ENCODE data around the gene VSIR.

VSIR gene

GRCh38 chr10:71802235-71802634, 28.9 kb upstream of the VSIR start:
- Histone ChIP-seq H3K27ac (ENCODE audit: low read depth, low read length) (no peak overlapping the region), H3K4me1 (ENCODE audit: control insufficient read depth, insufficient read depth, low read length) (no peaks in the 10 kb centered on the region), H3K36me3 (ENCODE audit: control insufficient read depth, insufficient read depth, low read length) (no peaks in the 10 kb centered on the region)

GRCh38 chr10:71801361-71801760, 28.0 kb upstream of the VSIR start:
- H3K4me1 ChIP-seq (ENCODE audit: control insufficient read depth, insufficient read depth, low read length): no peaks in the 10 kb centered on the region
- H3K27ac ChIP-seq (ENCODE audit: low read depth, low read length): no peak overlapping the region
- no peak overlapping the region for H3K9ac ChIP-seq (ENCODE audit: low read length)
- no peaks in the 10 kb centered on the region for H3K36me3 ChIP-seq (ENCODE audit: control insufficient read depth, insufficient read depth, low read length)
- H3K4me3 ChIP-seq (ENCODE audit: low read length): no peak overlapping the region
- no peaks in the 10 kb centered on the region for H3K27me3 ChIP-seq (ENCODE audit: control insufficient read depth, insufficient read depth, low read length)

More at GRCh38 chr10:71802235-71802634, 28.9 kb upstream of the VSIR start:
- Histone ChIP-seq H3K27me3 (ENCODE audit: control insufficient read depth, insufficient read depth, low read length) (no peaks in the 10 kb centered on the region), H3K4me3 (ENCODE audit: low read length) (no peak overlapping the region), H3K9ac (ENCODE audit: low read length) (no peak overlapping the region)

DNA sequence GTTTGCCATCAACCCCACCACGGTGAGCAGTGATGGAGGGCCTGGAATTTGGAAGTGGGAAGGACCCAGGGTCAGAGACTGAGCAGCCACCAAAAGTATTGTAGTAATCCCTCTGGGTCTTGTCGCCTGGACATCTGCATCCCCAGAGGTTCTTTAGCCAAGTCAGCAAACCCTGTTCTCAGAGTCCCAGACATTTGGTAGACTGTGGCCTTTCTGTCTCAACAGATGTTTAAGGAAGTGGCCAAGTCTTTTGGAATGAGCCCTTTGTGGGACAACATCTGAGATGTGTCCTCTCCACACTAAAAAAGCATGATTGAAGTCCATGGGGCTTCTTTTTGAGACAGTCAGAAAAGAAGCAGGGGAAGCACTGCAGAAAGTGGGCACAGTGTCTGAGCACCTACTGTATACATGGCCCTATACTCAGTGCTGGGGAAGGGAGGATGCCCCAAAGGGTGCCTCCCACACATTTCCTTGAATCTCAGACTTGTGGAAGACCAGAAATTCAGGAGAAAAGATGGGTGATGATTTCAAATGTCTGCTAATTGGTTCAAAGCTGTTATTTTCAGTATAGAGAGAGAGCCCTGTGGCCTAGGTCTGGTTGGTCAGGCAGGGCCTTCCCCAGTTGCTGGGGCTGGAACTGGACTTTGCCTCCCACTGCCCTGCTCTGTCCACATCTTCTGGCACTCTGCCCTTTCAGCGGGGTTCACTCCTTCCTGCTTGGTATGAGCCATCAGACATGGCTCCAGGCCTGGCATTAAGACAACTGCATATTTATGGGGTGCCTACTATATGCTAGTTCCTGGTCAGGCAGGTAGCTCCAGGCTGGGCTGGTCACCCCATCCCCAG, 26.5 kb upstream of the VSIR start:
- Histone ChIP-seq H3K27ac (ENCODE audit: low read depth, low read length) (no peak overlapping the region), H3K36me3 (ENCODE audit: control insufficient read depth, insufficient read depth, low read length) (no peaks in the 10 kb centered on the region), H3K4me3 (ENCODE audit: low read length) (no peak overlapping the region), H3K9ac (ENCODE audit: low read length) (no peak overlapping the region), H3K27me3 (ENCODE audit: control insufficient read depth, insufficient read depth, low read length) (no peaks in the 10 kb centered on the region), H3K4me1 (ENCODE audit: control insufficient read depth, insufficient read depth, low read length) (no peaks in the 10 kb centered on the region)

- H3K4me3 ChIP-seq (ENCODE audit: low read length): no peak overlapping the region
- no peak overlapping the region for H3K27ac ChIP-seq (ENCODE audit: low read depth, low read length)
- no peaks in the 10 kb centered on the region for H3K27me3 ChIP-seq (ENCODE audit: control insufficient read depth, insufficient read depth, low read length)
- no peaks in the 10 kb centered on the region for H3K4me1 ChIP-seq (ENCODE audit: control insufficient read depth, insufficient read depth, low read length)
- H3K9ac ChIP-seq (ENCODE audit: low read length): no peak overlapping the region
- no peaks in the 10 kb centered on the region for H3K36me3 ChIP-seq (ENCODE audit: control insufficient read depth, insufficient read depth, low read length)
These were observed 25.8 kb upstream of the VSIR start for GRCh38 chr10:71799112-71799511.

DNA sequence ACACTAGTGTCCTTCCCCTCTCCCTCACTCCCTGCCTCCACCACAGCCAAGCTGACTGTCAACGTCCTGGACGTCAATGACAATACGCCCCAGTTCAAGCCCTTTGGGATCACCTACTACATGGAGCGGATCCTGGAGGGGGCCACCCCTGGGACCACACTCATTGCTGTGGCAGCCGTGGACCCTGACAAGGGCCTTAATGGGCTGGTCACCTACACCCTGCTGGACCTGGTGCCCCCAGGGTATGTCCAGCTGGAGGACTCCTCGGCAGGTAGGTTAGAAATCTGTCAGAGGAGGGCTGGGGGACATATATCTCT, 24.9 kb upstream of the VSIR start:
- H3K27me3 ChIP-seq (ENCODE audit: control insufficient read depth, insufficient read depth, low read length): no peaks in the 10 kb centered on the region
- no peak overlapping the region for H3K4me3 ChIP-seq (ENCODE audit: low read length)
- H3K9ac ChIP-seq (ENCODE audit: low read length): no peak overlapping the region
- H3K27ac ChIP-seq (ENCODE audit: low read depth, low read length): no peak overlapping the region
- no peaks in the 10 kb centered on the region for H3K36me3 ChIP-seq (ENCODE audit: control insufficient read depth, insufficient read depth, low read length)
- no peaks in the 10 kb centered on the region for H3K4me1 ChIP-seq (ENCODE audit: control insufficient read depth, insufficient read depth, low read length)

DNA sequence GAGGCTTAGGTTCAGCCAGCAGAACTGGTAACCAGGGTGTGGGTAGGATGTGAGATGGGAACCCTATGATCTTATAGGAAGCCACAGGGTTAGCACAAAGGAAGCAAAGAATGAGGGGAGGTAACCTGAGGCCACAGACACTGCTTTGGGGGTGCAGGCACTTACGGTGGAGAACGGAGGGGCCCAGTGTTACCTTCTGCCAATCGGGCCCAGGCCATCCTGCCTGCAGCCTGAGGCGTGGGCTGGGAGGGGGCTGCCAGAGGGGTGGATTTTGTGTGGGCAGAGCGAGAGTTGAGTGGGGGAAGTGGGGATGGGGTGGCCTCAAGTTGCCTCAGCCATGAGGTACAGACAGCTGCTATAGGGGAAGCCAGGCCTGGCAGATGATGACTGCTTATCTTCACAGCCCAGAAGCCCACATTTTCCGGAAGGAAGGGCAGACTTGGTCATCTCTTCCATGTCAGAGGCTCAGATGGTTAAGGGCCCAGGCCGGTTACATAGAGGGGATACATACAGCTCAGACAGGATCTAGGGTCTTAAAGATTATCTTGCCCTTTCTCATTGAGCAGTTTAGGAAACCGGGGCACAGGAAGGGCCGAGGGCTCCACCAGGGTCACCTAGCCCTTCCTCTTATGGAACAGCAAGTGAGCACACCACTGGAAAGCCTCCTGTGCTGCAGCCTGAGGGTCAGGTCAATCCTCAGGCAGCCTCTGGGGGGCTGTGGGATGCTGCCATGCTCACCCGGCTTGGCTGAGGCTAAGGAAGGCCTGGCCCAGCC, 24.4 kb upstream of the VSIR start:
- no peaks in the 10 kb centered on the region for H3K4me1 ChIP-seq (ENCODE audit: control insufficient read depth, insufficient read depth, low read length)
- no peaks in the 10 kb centered on the region for H3K36me3 ChIP-seq (ENCODE audit: control insufficient read depth, insufficient read depth, low read length)
- no peaks in the 10 kb centered on the region for H3K27me3 ChIP-seq (ENCODE audit: control insufficient read depth, insufficient read depth, low read length)
- H3K4me3 ChIP-seq (ENCODE audit: low read length): no peak overlapping the region
- no peak overlapping the region for H3K27ac ChIP-seq (ENCODE audit: low read depth, low read length)
- no peak overlapping the region for H3K9ac ChIP-seq (ENCODE audit: low read length)

DNA sequence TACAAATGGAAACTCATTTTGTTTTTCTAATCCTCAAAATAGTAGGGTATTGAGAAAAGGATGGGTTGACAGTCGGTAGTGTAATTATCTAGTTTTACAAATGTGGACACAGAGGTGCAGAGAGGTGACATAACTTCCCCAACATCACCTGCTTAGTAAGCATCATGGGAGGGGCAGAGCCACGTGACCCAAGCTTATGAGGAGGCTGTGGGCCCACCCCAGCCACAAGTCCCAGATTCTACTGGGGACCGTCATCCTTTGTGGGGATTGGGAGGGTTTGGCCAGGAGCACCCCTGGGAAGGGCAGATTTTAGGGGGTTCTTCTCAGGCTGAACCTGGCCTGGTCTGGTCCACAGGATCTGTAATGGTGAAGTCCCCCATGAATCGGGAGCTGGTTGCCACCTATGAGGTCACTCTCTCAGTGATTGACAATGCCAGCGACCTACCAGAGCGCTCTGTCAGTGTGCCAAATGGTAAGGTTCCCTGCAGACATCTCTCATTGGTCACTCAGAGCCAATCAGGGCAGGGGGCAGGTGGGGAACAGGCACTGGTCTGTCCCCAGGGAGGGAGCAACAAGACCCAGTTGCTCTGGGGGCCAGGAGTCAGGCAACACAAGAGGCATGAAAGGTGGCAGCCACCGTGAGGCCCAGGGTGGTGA, 23.6 kb upstream of the VSIR start:
- H3K9ac ChIP-seq (ENCODE audit: low read length): no peak overlapping the region
- no peak overlapping the region for H3K4me3 ChIP-seq (ENCODE audit: low read length)
- no peaks in the 10 kb centered on the region for H3K27me3 ChIP-seq (ENCODE audit: control insufficient read depth, insufficient read depth, low read length)
- H3K4me1 ChIP-seq (ENCODE audit: control insufficient read depth, insufficient read depth, low read length): no peaks in the 10 kb centered on the region
- H3K36me3 ChIP-seq (ENCODE audit: control insufficient read depth, insufficient read depth, low read length): no peaks in the 10 kb centered on the region
- no peak overlapping the region for H3K27ac ChIP-seq (ENCODE audit: low read depth, low read length)

- Histone ChIP-seq H3K27ac (ENCODE audit: low read depth, low read length) (no peak overlapping the region), H3K4me3 (ENCODE audit: low read length) (no peak overlapping the region), H3K27me3 (ENCODE audit: control insufficient read depth, insufficient read depth, low read length) (no peaks in the 10 kb centered on the region), H3K9ac (ENCODE audit: low read length) (no peak overlapping the region), H3K4me1 (ENCODE audit: control insufficient read depth, insufficient read depth, low read length) (no peaks in the 10 kb centered on the region), H3K36me3 (ENCODE audit: control insufficient read depth, insufficient read depth, low read length) (no peaks in the 10 kb centered on the region)
These were observed 21.9 kb upstream of the VSIR start for GRCh38 chr10:71795248-71795647.

- Histone ChIP-seq H3K9ac (ENCODE audit: low read length) (no peak overlapping the region), H3K36me3 (ENCODE audit: control insufficient read depth, insufficient read depth, low read length) (no peaks in the 10 kb centered on the region), H3K27me3 (ENCODE audit: control insufficient read depth, insufficient read depth, low read length) (no peaks in the 10 kb centered on the region), H3K4me1 (ENCODE audit: control insufficient read depth, insufficient read depth, low read length) (no peaks in the 10 kb centered on the region), H3K4me3 (ENCODE audit: low read length) (no peak overlapping the region), H3K27ac (ENCODE audit: low read depth, low read length) (no peak overlapping the region)
These were observed 17.6 kb upstream of the VSIR start for GRCh38 chr10:71790749-71791440.

DNA sequence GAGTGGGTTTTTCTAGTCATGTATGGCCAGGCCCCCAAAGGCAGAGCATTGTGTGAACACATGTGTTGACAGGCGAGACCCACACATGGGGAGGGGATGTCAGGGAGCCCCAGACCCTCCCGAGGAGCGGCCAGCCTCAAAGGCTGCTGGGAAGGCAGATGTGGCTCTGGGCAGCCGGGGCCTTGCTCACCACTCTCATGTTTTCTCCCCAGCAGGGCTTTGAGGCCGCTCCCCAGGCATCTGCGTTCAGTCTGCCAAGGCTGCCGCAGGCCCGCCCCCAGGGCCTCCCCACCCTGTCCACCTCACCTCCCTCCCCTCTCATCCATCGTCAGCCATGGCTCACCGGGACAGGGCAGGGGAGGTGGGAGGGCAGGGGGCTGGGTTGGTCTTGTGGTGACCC, 16.6 kb upstream of the VSIR start:
- Histone ChIP-seq H3K4me1 (ENCODE audit: control insufficient read depth, insufficient read depth, low read length) (no peaks in the 10 kb centered on the region), H3K4me3 (ENCODE audit: low read length) (no peak overlapping the region), H3K27ac (ENCODE audit: low read depth, low read length) (no peak overlapping the region), H3K9ac (ENCODE audit: low read length) (no peak overlapping the region), H3K27me3 (ENCODE audit: control insufficient read depth, insufficient read depth, low read length) (no peaks in the 10 kb centered on the region), H3K36me3 (ENCODE audit: control insufficient read depth, insufficient read depth, low read length) (no peaks in the 10 kb centered on the region)

- H3K9ac ChIP-seq (ENCODE audit: low read length): no peak overlapping the region
- H3K4me3 ChIP-seq (ENCODE audit: low read length): no peak overlapping the region
- no peaks in the 10 kb centered on the region for H3K27me3 ChIP-seq (ENCODE audit: control insufficient read depth, insufficient read depth, low read length)
- no peaks in the 10 kb centered on the region for H3K36me3 ChIP-seq (ENCODE audit: control insufficient read depth, insufficient read depth, low read length)
- no peak overlapping the region for H3K27ac ChIP-seq (ENCODE audit: low read depth, low read length)
- H3K4me1 ChIP-seq (ENCODE audit: control insufficient read depth, insufficient read depth, low read length): no peaks in the 10 kb centered on the region
These were observed 15.6 kb upstream of the VSIR start for GRCh38 chr10:71788954-71789353.

GRCh38 chr10:71784679-71785272, 11.5 kb upstream of the VSIR start:
- Histone ChIP-seq H3K36me3 (ENCODE audit: control insufficient read depth, insufficient read depth, low read length) (no peaks in the 10 kb centered on the region), H3K27ac (ENCODE audit: low read depth, low read length) (no peak overlapping the region), H3K9ac (ENCODE audit: low read length) (no peak overlapping the region), H3K4me3 (ENCODE audit: low read length) (no peak overlapping the region), H3K27me3 (ENCODE audit: control insufficient read depth, insufficient read depth, low read length) (no peaks in the 10 kb centered on the region), H3K4me1 (ENCODE audit: control insufficient read depth, insufficient read depth, low read length) (no peaks in the 10 kb centered on the region)
